ENCODE results near the gene USP53. TPM values are rescaled to one million over a fixed set of nuclear protein-coding genes. Genes with fewer than 3 reads are reported as not detected.

USP53 gene
- total and polyA plus RNA-seq, 9 of the 15 experiments (the other 6 are each of a cell fraction or from before 2014, with no cell fraction given): 2.9 to 9.6 (median 8.3) TPM

DNA sequence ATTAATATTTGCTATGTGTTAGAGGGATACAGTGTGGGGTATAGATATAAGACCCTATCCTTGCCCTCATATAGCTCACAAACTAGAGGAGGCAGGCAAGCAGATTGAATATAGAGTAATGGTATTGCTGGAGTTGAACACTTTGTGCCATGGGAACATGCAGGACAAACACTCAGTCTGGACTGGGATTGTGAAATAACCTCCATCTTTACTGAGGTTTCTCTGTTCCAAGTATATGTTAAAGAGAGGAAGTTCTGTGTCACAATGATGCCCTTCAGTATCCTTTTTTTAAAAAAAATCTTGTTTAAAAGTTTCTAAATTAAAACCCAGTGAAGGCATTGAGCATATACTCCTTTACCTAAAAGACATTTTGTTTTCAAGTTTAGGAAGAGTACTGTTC is 100.7 kb downstream of the USP53 start (continued):
- no peak for TF ChIP-seq ESRRA (IDR thresholded peaks at IDR 0.05; ENCODE audit: borderline replicate concordance, low read depth)

DNA sequence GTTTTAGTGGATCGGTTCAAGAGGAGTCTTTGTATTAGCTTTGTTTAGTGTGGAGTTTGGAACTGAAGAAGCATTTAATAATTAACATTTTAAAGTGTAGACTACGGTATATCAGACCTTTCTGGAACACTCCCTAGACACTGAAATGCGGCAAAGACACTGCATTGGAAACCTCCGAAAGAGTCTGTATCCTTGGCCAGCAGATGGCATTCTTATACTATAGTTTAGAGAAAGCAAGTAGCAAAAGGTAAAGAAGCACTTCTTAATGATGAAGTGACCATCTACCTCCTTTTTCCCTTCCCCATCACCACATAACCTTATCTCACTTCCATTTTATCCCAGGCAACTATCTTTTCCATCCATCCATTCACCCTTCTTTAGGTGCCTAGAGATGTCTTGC is 101.8 kb downstream of the USP53 start:
- ATAC-seq: peak; percentile 83
- peak in 1 of 4 experiments; percentile 44 for DNase-seq (ENCODE audit: extremely low read depth in 1 of 4, low spot score in 3 of 4)
- no peak for TF ChIP-seq U2AF1 (optimal IDR thresholded peaks at IDR 0.05; ENCODE audit: low read depth, low read length)
- TF ChIP-seq IRF2 (CRISPR knock-in tag; IDR thresholded peaks at IDR 0.05): no peak
- no peak for TF ChIP-seq FOXJ3 (CRISPR knock-in tag; IDR thresholded peaks at IDR 0.05)
- TF ChIP-seq, protein P1, sequence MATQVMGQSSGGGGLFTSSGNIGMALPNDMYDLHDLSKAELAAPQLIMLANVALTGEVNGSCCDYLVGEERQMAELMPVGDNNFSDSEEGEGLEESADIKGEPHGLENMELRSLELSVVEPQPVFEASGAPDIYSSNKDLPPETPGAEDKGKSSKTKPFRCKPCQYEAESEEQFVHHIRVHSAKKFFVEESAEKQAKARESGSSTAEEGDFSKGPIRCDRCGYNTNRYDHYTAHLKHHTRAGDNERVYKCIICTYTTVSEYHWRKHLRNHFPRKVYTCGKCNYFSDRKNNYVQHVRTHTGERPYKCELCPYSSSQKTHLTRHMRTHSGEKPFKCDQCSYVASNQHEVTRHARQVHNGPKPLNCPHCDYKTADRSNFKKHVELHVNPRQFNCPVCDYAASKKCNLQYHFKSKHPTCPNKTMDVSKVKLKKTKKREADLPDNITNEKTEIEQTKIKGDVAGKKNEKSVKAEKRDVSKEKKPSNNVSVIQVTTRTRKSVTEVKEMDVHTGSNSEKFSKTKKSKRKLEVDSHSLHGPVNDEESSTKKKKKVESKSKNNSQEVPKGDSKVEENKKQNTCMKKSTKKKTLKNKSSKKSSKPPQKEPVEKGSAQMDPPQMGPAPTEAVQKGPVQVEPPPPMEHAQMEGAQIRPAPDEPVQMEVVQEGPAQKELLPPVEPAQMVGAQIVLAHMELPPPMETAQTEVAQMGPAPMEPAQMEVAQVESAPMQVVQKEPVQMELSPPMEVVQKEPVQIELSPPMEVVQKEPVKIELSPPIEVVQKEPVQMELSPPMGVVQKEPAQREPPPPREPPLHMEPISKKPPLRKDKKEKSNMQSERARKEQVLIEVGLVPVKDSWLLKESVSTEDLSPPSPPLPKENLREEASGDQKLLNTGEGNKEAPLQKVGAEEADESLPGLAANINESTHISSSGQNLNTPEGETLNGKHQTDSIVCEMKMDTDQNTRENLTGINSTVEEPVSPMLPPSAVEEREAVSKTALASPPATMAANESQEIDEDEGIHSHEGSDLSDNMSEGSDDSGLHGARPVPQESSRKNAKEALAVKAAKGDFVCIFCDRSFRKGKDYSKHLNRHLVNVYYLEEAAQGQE (IDR thresholded peaks at IDR 0.05; ENCODE audit: borderline replicate concordance): peak; percentile 52; the same call in 1 of the 2 replicates
- TF ChIP-seq, protein P1 (CRISPR knock-in tag; IDR thresholded peaks at IDR 0.05; ENCODE audit: low read depth): no peak
- TF ChIP-seq, protein P2, sequence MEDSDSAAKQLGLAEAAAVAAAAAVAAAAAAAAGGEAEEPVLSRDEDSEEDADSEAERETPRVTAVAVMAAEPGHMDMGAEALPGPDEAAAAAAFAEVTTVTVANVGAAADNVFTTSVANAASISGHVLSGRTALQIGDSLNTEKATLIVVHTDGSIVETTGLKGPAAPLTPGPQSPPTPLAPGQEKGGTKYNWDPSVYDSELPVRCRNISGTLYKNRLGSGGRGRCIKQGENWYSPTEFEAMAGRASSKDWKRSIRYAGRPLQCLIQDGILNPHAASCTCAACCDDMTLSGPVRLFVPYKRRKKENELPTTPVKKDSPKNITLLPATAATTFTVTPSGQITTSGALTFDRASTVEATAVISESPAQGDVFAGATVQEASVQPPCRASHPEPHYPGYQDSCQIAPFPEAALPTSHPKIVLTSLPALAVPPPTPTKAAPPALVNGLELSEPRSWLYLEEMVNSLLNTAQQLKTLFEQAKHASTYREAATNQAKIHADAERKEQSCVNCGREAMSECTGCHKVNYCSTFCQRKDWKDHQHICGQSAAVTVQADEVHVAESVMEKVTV (CRISPR knock-in tag; IDR thresholded peaks at IDR 0.05): peak; percentile 34; the same call in 1 of the 2 replicates
- TF ChIP-seq RAD21 (CRISPR knock-in tag; conservative IDR thresholded peaks at IDR 0.05 in 1 of 2, IDR thresholded peaks at IDR 0.05 in 1 of 2): peak; percentile 71 to 73

More for the DNA sequence above, 101.8 kb downstream of the USP53 start:
- in situ Hi-C loops (cut with MboI): loop anchor here (10.0 kb wide), 1 partner anchor 740 kb away; no protein-coding TSS in a partner anchor
- POLR2A ChIA-PET: no interaction called here
- Histone ChIP-seq H3K27ac (ENCODE audit: extremely low read depth, low read depth, low read length) (no peak overlapping the region), H3K36me3 (ENCODE audit: control insufficient read depth, insufficient read depth, low read length) (no peaks in the 10 kb centered on the region), H2AFZ (ENCODE audit: low read depth, low read length) (no peak overlapping the region), H3K4me1 (replicated peaks in 1 of 2; ENCODE audit: control insufficient read depth in 2 of 2, insufficient read depth in 2 of 2, low read length in 2 of 2) (no peaks in the 10 kb centered on the region), H3K4me2 (ENCODE audit: insufficient read depth, low read length) (no peak overlapping the region), H3K4me3 (no peak overlapping the region), H3K79me2 (ENCODE audit: control insufficient read depth, insufficient read depth, low read length) (no peaks in the 10 kb centered on the region), H3K9ac (ENCODE audit: insufficient read depth in 1 of 2, low read depth in 2 of 2, low read length in 2 of 2) (no peak overlapping the region), H3K9me1 (ENCODE audit: control insufficient read depth, insufficient read depth, low read length) (no peaks in the 10 kb centered on the region), H4K20me1 (replicated peaks; ENCODE audit: control insufficient read depth, insufficient read depth, low read length) (no peaks in the 10 kb centered on the region), H3K27me3 (ENCODE audit: control insufficient read depth in 2 of 2, insufficient read depth in 2 of 2, low read length in 2 of 2) (peaks cover 0 to 5% of the 10 kb centered on the region in 2 experiments; a peak in 1 of 5 replicates), H3K9me3 (replicated peaks; ENCODE audit: control insufficient read depth, insufficient read depth, low read depth, low read length) (no peaks in the 10 kb centered on the region)
- intact Hi-C loops (cut with micrococcal nuclease): loop anchor here (2.0 kb wide), 2 partner anchors 312 to 736 kb away; no protein-coding TSS in a partner anchor
- 0% methylated on average over 4 of the region's 4 CpGs for WGBS (ENCODE audit: insufficient coverage, low coverage, missing lambda C conversion rate)
- no TSS peak for BruUV-seq (replicated peaks)
- no peak for FAIRE-seq
- CTCF ChIA-PET (ENCODE audit: low intra/inter-chr PET ratio): interaction anchor here (0.6 to 1.5 kb wide), 2 partner anchors 179 to 737 kb away, joined by 3 to 4 read pairs; no protein-coding TSS in a partner anchor
